ENCODE measurements around the gene MAPKAP1. TPM values are rescaled to one million over a fixed set of nuclear protein-coding genes. Genes with fewer than 3 reads are reported as not detected.

The MAPKAP1 gene
- total RNA-seq, 1 donor from 2014 or later: 84.9 TPM

- Mint-ChIP-seq H3K4me3 (no peak overlapping the region), H3K27ac (no peak overlapping the region), H3K9me3 (no peaks in the 10 kb centered on the region), H3K27me3 (no peaks in the 10 kb centered on the region), H3K36me3 (ENCODE audit: low read depth) (peaks cover 41% of the 10 kb centered on the region), H3K4me1 (no peaks in the 10 kb centered on the region)
- no peak for TF ChIP-seq CTCF (IDR thresholded peaks at IDR 0.05)
- ATAC-seq (ENCODE audit: low read depth) (peak; percentile 54), DNase-seq (no peak)
- ChIA-PET CTCF (no interaction called here), POLR2A (no interaction called here)
- intact Hi-C loops (cut with micrococcal nuclease): no loop called here
Measured at GRCh38 chr9:125436613-125437443, 270.2 kb downstream of the MAPKAP1 start.

- no peak for ATAC-seq (ENCODE audit: low read depth)
- no peaks in the 10 kb centered on the region for H3K9me3 Mint-ChIP-seq
- intact Hi-C loops (cut with micrococcal nuclease): no loop called here
- POLR2A ChIA-PET: no interaction called here
- no peak for TF ChIP-seq CTCF (IDR thresholded peaks at IDR 0.05)
- H3K36me3 Mint-ChIP-seq (ENCODE audit: low read depth): peaks cover 35% of the 10 kb centered on the region
- no peak for DNase-seq
- H3K27ac Mint-ChIP-seq: no peak overlapping the region
- no peaks in the 10 kb centered on the region for H3K4me1 Mint-ChIP-seq
- no peaks in the 10 kb centered on the region for H3K27me3 Mint-ChIP-seq
- CTCF ChIA-PET: no interaction called here
- no peak overlapping the region for H3K4me3 Mint-ChIP-seq
Measured at GRCh38 chr9:125435776-125436612, 271.0 kb downstream of the MAPKAP1 start.

DNA sequence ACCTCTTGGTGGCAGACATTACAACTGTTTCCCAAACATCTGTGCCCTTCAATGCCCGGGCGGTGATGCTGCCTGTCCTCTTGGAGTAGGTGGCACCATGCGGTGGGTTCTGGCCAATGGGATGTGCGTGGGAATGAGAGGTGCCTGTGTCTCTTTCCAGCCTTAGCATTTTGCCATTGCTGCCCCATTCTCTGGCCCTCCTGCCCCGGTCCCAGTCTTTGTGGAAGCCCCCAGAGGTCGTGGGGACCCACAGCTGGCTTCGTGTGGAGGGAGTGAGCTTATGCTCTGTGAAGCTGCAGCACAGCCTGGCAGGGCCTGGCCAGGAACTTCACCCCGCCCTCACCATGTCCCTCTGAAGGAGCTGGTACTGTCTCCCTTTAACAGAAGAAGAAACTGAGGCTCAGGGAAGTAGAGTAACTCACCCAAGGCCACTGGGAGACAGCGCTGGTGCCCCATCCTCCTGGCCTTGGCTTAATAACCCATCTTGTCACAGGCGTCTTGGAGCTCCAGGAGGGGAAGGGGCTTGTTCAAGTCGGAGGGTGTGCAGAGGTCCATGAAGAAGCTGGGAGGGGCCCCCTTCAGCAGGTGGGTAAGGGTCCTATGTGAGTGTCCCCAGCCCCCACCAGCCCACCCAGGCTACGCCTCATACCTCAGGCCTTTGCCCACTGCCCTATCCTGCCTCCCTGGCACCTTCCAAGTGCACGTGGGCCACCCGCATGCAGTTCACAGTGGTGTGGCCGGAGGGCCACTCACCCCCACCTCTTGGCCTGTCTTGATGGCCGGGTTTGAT, 271.8 kb downstream of the MAPKAP1 start:
- DNase-seq (peak; percentile 10), ATAC-seq (ENCODE audit: low read depth) (no peak)
- no peaks in the 10 kb centered on the region for H3K4me1 Mint-ChIP-seq
- CTCF ChIA-PET: no interaction called here
- H3K9me3 Mint-ChIP-seq: no peaks in the 10 kb centered on the region
- H3K36me3 Mint-ChIP-seq (ENCODE audit: low read depth): peaks cover 27% of the 10 kb centered on the region
- TF ChIP-seq CTCF (IDR thresholded peaks at IDR 0.05): no peak
- no peak overlapping the region for H3K27ac Mint-ChIP-seq
- POLR2A ChIA-PET: no interaction called here
- no peaks in the 10 kb centered on the region for H3K27me3 Mint-ChIP-seq
- intact Hi-C loops (cut with micrococcal nuclease): no loop called here
- H3K4me3 Mint-ChIP-seq: no peak overlapping the region

DNA sequence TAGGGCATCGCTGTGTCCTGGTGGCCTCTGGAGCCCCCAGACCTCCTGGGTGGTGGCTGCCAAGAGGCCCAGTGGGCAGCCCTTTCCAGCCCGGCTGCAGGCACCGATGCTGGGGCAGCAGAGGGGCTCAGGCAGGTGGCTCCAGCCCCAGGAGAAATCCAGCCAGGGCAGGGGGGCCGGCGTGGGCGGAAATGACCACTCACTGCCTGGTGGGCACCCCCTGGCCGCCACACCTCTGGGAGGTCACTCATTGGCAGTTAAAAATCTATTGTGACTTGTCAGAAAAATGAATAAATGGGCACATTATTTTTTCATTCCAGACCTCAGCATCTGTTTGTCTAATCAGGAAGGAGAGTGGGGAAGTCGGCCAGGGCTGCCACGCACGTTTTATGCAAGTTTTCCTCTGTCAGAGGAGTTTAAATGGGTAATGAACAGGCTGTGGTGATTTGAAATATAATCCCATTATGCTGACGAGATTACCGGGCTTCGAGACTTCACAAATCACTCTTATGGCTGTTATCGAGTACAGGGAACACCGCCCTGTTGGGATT, 273.5 kb downstream of the MAPKAP1 start:
- Mint-ChIP-seq H3K4me3 (no peak overlapping the region), H3K36me3 (ENCODE audit: low read depth) (peaks cover 15% of the 10 kb centered on the region), H3K27ac (no peak overlapping the region), H3K9me3 (no peaks in the 10 kb centered on the region), H3K4me1 (no peaks in the 10 kb centered on the region), H3K27me3 (no peaks in the 10 kb centered on the region)
- ChIA-PET POLR2A (no interaction called here), CTCF (no interaction called here)
- ATAC-seq (ENCODE audit: low read depth) (no peak), DNase-seq (peak; percentile 9)
- intact Hi-C loops (cut with micrococcal nuclease): no loop called here
- no peak for TF ChIP-seq CTCF (IDR thresholded peaks at IDR 0.05)
